Subcutaneous adipose tissue (tissue), 4 donors: ENCODE measurements around the gene RAG1. TPM values are rescaled to one million over a fixed set of nuclear protein-coding genes. Genes with fewer than 3 reads are reported as not detected.

ENCODE experiments used
- total RNA-seq, 4 donors: library from RNA; depleted of rRNA; stranded (reverse); fragments of >200 nt; gene quantifications; one replicate each; pipeline ENCODE4 v1.1.0, GENCODE V29; 2016
- TF ChIP-seq, protein P1 (sequence below): fragments of 450-650 bp; IDR thresholded peaks from one replicate; pipeline ENCODE4 v1.5.1; 2016; ENCODE audit warnings: low read depth, mild to moderate bottlenecking, control low read depth, antibody characterized with exemption, moderate library complexity

RAG1 gene
- total RNA-seq, 4 donors from 2014 or later, result 0.16 to 1.5 (median 0.79) TPM

- TF ChIP-seq, protein P1, sequence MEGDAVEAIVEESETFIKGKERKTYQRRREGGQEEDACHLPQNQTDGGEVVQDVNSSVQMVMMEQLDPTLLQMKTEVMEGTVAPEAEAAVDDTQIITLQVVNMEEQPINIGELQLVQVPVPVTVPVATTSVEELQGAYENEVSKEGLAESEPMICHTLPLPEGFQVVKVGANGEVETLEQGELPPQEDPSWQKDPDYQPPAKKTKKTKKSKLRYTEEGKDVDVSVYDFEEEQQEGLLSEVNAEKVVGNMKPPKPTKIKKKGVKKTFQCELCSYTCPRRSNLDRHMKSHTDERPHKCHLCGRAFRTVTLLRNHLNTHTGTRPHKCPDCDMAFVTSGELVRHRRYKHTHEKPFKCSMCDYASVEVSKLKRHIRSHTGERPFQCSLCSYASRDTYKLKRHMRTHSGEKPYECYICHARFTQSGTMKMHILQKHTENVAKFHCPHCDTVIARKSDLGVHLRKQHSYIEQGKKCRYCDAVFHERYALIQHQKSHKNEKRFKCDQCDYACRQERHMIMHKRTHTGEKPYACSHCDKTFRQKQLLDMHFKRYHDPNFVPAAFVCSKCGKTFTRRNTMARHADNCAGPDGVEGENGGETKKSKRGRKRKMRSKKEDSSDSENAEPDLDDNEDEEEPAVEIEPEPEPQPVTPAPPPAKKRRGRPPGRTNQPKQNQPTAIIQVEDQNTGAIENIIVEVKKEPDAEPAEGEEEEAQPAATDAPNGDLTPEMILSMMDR, result no peak
Measured at GRCh38 chr11:36558571-36559413, 9.0 kb upstream of the RAG1 start.

DNA sequence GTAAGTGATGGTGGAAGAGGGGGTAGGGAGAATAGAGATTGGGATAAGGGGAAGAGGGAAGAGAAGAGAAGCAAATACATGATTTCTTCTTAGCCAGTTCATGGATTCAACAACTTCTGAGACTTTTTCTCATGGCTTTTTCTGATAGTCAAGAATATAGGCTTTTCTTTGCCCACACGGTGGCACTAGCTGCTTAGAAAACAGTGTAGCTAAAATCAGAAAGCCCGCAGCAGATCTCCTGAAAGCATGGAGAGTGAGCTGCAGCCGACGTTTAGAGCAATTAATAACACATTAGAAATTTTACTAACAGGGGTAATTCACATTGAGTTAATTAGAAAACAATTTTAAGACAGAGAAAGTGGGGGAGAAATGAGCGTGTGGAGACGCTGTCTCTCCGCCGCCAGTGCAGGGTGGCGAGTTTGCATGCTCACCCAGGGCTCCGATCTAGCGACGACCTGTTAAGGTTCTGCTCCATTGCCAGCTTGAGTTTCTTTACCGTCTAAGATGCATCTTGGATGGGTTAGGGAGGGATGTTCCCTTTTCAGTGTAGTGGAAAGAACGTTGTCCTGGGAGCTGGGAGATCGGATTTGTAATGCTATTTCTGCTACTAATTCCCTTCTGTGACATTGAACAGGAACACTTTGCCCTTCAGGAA is 3.3 kb upstream of the RAG1 start:
- TF ChIP-seq, protein P1, result no peak

DNA sequence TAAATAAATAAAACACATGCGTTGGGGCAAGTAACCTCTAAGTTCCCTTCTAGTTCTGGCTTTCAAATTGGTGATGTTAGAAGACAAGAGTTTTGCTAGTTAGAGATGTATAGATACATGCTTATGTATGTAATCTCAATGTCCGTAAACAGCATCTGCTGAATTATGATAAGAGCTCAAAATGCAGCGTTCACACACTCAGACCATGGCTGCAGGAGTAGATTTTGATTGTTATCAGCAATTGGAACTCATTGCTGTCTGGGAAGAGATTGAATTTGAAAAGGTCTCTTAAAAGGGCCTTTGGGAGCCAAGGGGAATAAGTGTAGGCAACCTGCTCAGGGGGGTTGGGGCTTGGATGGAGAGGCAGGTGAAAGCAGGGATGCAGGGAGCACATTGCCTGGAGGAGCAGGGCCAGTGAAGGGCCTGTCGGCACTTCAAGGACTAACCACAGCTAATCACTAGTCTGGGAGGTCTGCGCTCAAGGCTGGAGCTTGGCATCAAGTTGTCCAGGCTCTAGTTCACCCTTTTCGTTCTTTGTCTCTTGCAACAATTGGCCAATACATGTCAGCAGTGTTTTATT is 2.7 kb upstream of the RAG1 start:
- TF ChIP-seq, protein P1, result no peak

DNA sequence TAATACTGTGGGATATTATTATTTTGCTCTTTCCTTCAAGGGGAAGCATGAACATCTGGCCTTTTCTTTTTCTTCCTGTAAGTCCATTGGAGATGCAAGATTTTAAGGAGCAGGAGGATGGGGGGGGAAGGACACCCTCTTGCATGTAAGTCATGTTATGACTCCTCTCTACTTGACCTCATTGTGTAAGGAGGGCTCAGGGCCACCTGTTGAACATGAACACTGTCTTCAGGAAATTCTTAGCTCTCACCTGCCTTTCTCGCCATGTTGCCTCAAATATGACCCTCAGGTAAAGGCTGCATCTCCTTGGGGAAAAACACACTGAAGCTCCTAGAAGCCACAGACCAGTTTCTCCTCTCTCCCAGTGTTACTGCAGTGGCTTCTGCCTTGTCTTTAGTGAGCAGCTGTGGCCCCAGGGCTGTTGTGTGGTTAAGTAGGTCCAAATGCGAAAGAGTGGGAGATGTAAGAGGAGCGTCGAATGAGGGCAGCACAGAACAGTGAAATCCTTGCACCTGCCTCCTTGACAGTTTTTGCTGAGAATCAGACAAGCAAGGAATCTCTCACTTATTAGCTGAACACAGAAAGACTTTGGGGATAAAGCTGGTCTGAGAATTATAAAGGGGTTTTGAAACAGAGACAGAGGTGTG is 1.3 kb upstream of the RAG1 start:
- TF ChIP-seq, protein P1, result no peak

- TF ChIP-seq, protein P1, result no peak
Measured at GRCh38 chr11:36569095-36569494, 1.3 kb downstream of the RAG1 start.

DNA sequence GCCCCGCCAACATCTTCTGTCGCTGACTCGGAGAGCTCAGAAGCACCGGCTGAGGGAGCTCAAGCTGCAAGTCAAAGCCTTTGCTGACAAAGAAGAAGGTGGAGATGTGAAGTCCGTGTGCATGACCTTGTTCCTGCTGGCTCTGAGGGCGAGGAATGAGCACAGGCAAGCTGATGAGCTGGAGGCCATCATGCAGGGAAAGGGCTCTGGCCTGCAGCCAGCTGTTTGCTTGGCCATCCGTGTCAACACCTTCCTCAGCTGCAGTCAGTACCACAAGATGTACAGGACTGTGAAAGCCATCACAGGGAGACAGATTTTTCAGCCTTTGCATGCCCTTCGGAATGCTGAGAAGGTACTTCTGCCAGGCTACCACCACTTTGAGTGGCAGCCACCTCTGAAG is 6.7 kb downstream of the RAG1 start:
- TF ChIP-seq, protein P1, result no peak

DNA sequence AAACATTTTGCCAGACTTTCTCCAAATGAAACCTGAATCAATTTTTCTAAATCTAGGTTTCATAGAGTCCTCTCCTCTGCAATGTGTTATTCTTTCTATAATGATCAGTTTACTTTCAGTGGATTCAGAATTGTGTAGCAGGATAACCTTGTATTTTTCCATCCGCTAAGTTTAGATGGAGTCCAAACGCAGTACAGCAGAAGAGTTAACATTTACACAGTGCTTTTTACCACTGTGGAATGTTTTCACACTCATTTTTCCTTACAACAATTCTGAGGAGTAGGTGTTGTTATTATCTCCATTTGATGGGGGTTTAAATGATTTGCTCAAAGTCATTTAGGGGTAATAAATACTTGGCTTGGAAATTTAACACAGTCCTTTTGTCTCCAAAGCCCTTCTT is 9.6 kb downstream of the RAG1 start:
- TF ChIP-seq, protein P1, result no peak
